Gastrocnemius medialis (tissue), 4 donors: ENCODE data around the gene MCOLN3.

Experiments
- CTCF ChIP-seq, 5 experiments: fragments of 450-650 bp in 3 of 5; fragments of 200-600 bp in 2 of 5; sonication (generic) in 2 of 5; IDR thresholded peaks in 4 of 5; conservative IDR thresholded peaks in 1 of 5; 1 replicate in 4 of 5; 2 replicates in 1 of 5; pipeline ENCODE4 v1.5.1; 2016 to 2019; ENCODE audit warnings: antibody characterized with exemption in 5 of 5, mild to moderate bottlenecking in 3 of 5, moderate library complexity in 3 of 5
- POLR2A ChIP-seq, 2 donors: fragments of 450-650 bp; IDR thresholded peaks; one replicate each; pipeline ENCODE4 v1.6.1; 2017; ENCODE audit warnings: antibody characterized with exemption in 2 of 2, mild to moderate bottlenecking in 2 of 2, moderate library complexity in 2 of 2

GRCh38 chr1:84991097-84991920, 57.0 kb downstream of the MCOLN3 start:
- TF ChIP-seq CTCF (IDR thresholded peaks at IDR 0.05 in 4 of 5, conservative IDR thresholded peaks at IDR 0.05 in 1 of 5): no peak
- no peak for TF ChIP-seq POLR2A (IDR thresholded peaks at IDR 0.05)
